HL-60 (cell line): ENCODE data around the gene EEF2.

Experiments used
- DNase-seq, 2 experiments: peaks; one replicate each; pipeline ENCODE4 v3.0.0-alpha.2; 2010 to 2020; ENCODE audit warnings: low read depth in 1 of 2, low spot score in 1 of 2
- H3K27ac ChIP-seq: fragments of 250-450 bp; sonication (Bioruptor Pico); replicated peaks from 2 replicates; pipeline ENCODE4 v1.5.1; 2020; ENCODE audit warnings: mild to moderate bottlenecking, moderate library complexity
- H3K27me3 ChIP-seq: fragments of 250-450 bp; sonication (Bioruptor Pico); 2 replicates; pipeline ENCODE4 v1.5.1; 2021; ENCODE audit warnings: mild to moderate bottlenecking, moderate library complexity; ENCODE audit not compliant: insufficient read depth, poor library complexity, severe bottlenecking
- H3K4me3 ChIP-seq: replicated peaks from 2 replicates; pipeline ENCODE4 v1.5.1; 2011; ENCODE audit warnings: mild to moderate bottlenecking, control low read depth, low read length; ENCODE audit not compliant: insufficient read depth
- CTCF ChIP-seq: IDR thresholded peaks from one replicate; pipeline ENCODE4 v1.5.1; 2011; ENCODE audit warnings: low read length, control low read depth, inconsistent platforms; ENCODE audit not compliant: insufficient read depth
- GABPA ChIP-seq: IDR thresholded peaks from 2 replicates; pipeline ENCODE4 v1.6.1; 2012; ENCODE audit warnings: low read depth
- POLR2AphosphoS5 ChIP-seq: IDR thresholded peaks from 2 replicates; pipeline ENCODE4 v1.6.1; 2012; ENCODE audit warnings: low read depth
- REST ChIP-seq: IDR thresholded peaks from 2 replicates; pipeline ENCODE4 v1.6.1; 2012; ENCODE audit warnings: low read depth; ENCODE audit not compliant: insufficient replicate concordance
- SPI1 ChIP-seq: IDR thresholded peaks from 2 replicates; pipeline ENCODE4 v1.6.1; 2012; ENCODE audit warnings: low read depth, mild to moderate bottlenecking, borderline replicate concordance

Gene EEF2

GRCh38 chr19:4027146-4027545, 41.9 kb upstream of the EEF2 start:
- no peaks in the 10 kb centered on the region for H3K27me3 ChIP-seq
- no peak overlapping the region for H3K27ac ChIP-seq
- no peak for DNase-seq
- TF ChIP-seq SPI1 (no peak), GABPA (no peak), REST (no peak), CTCF (no peak)
- H3K4me3 ChIP-seq, result no peak overlapping the region

- Histone ChIP-seq H3K4me3 (no peak overlapping the region), H3K27me3 (no peaks in the 10 kb centered on the region), H3K27ac (no peak overlapping the region)
- DNase-seq, result no peak
- no peak for TF ChIP-seq GABPA
- no peak for TF ChIP-seq SPI1
- TF ChIP-seq CTCF, result no peak
- no peak for TF ChIP-seq REST
- TF ChIP-seq POLR2AphosphoS5, result no peak
Measured at GRCh38 chr19:4025317-4025716, 40.1 kb upstream of the EEF2 start.

- no peak for DNase-seq
- no peak overlapping the region for H3K4me3 ChIP-seq
- H3K27ac ChIP-seq, result no peak overlapping the region
- no peak for TF ChIP-seq REST
- no peak for TF ChIP-seq SPI1
- TF ChIP-seq CTCF, result no peak
- no peak for TF ChIP-seq POLR2AphosphoS5
- TF ChIP-seq GABPA, result no peak
- no peaks in the 10 kb centered on the region for H3K27me3 ChIP-seq
Measured at GRCh38 chr19:4023600-4024398, 38.5 kb upstream of the EEF2 start.
